Left ventricle myocardium inferior (tissue), 1 donor: ENCODE measurements around the gene CCSER2. TPM values are rescaled to one million over a fixed set of nuclear protein-coding genes. Genes with fewer than 3 reads are reported as not detected.

Source experiments
- DNase-seq: peaks from one replicate; pipeline ENCODE4 v3.0.0-alpha.2; 2020
- H3K27ac ChIP-seq: fragments of 200-600 bp; replicated peaks from 2 replicates; pipeline ENCODE4 v1.8.0; 2021
- H3K27me3 ChIP-seq: fragments of 200-600 bp; 2 replicates; pipeline ENCODE4 v1.8.0; 2021; ENCODE audit warnings: low read depth
- H3K36me3 ChIP-seq: fragments of 200-600 bp; 2 replicates; pipeline ENCODE4 v1.8.0; 2021
- H3K4me1 ChIP-seq: fragments of 200-600 bp; 2 replicates; pipeline ENCODE4 v1.8.0; 2021
- H3K4me3 ChIP-seq: fragments of 200-600 bp; 2 replicates; pipeline ENCODE4 v1.8.0; 2021; ENCODE audit warnings: mild to moderate bottlenecking, moderate library complexity
- H3K9me3 ChIP-seq: fragments of 200-600 bp; replicated peaks from 2 replicates; pipeline ENCODE4 v1.8.0; 2021
- intact Hi-C: fragments of 100-400 bp; cut with micrococcal nuclease; formaldehyde crosslinking; loops from one replicate; pipeline ENCODE4 v1.11.0; 2022
- total RNA-seq: library from RNA; stranded (reverse); fragmentation: NEBNext Ultra II Directional; extraction: Animal tissue kit (Norgen Biotek cat#: 25700); gene quantifications from one replicate; pipeline ENCODE4 v1.2.1, GENCODE V29; 2021
- TF ChIP-seq, protein P1 (sequence below): fragments of 200-600 bp; IDR thresholded peaks from 2 replicates; pipeline ENCODE4 v1.8.0; 2021; ENCODE audit warnings: antibody characterized with exemption, mild to moderate bottlenecking, borderline replicate concordance
- donor health status: DM: no; HTN: yes; CAD: no; lungs with severe emphysema.

CCSER2 gene
- total RNA-seq, 1 donor from 2014 or later: 175 TPM

DNA sequence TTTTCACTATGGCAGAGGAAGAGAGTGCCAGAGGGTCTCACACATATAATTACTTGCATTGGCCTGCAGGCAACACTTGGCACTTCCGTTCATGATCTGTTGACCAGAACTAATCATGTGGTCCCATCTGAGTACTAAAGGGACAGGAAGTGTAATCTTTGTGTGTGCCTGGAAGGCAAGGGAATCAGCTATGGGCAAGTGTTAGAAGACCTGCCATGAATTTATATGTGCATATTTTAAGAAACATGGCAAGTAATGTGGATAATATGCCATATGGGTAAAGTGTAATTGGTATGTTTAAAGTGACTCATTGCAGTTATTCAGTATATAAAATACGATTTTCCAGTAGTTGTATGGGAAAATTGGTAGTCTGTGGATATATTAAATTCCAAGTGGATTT lies 46.1 kb downstream of the CCSER2 start:
- H3K9me3 ChIP-seq: no peaks in the 10 kb centered on the region

DNA sequence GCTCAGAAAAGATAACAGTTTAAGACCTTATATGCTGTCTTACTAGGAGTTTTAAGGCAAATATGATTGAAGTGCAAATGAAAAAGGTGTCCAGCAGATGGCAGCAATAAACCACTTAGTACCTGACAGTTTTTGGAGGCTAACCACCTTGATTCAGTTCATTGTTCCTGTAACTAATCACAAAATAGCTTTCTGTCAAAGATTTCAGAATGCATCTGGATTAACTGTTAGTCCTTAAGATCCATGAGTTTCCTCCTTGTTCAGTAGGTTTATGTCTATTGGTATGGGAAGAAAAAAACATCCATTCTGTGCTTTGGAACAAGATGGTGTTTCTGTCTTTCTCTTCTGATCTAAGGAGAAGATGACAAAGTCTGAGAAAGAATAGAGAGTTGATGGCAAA lies 46.6 kb downstream of the CCSER2 start:
- Histone ChIP-seq H3K27ac (no peak overlapping the region), H3K9me3 (no peaks in the 10 kb centered on the region), H3K4me1 (no peaks in the 10 kb centered on the region), H3K4me3 (no peak overlapping the region), H3K27me3 (no peaks in the 10 kb centered on the region), H3K36me3 (peaks cover 32% of the 10 kb centered on the region)
- DNase-seq: no peak
- TF ChIP-seq, protein P1, sequence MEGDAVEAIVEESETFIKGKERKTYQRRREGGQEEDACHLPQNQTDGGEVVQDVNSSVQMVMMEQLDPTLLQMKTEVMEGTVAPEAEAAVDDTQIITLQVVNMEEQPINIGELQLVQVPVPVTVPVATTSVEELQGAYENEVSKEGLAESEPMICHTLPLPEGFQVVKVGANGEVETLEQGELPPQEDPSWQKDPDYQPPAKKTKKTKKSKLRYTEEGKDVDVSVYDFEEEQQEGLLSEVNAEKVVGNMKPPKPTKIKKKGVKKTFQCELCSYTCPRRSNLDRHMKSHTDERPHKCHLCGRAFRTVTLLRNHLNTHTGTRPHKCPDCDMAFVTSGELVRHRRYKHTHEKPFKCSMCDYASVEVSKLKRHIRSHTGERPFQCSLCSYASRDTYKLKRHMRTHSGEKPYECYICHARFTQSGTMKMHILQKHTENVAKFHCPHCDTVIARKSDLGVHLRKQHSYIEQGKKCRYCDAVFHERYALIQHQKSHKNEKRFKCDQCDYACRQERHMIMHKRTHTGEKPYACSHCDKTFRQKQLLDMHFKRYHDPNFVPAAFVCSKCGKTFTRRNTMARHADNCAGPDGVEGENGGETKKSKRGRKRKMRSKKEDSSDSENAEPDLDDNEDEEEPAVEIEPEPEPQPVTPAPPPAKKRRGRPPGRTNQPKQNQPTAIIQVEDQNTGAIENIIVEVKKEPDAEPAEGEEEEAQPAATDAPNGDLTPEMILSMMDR: peak; percentile 78
- intact Hi-C loops: loop anchor here (2.0 to 10.0 kb wide), 2 partner anchors 110 to 162 kb away; no protein-coding TSS in a partner anchor

More for the DNA sequence above, 46.1 kb downstream of the CCSER2 start:
- TF ChIP-seq, protein P1: no peak
- no peak overlapping the region for H3K27ac ChIP-seq
- H3K4me3 ChIP-seq: no peak overlapping the region
- intact Hi-C loops: loop anchor here (2.0 to 10.0 kb wide), 2 partner anchors 110 to 162 kb away; no protein-coding TSS in a partner anchor
- H3K4me1 ChIP-seq: no peaks in the 10 kb centered on the region
- DNase-seq: no peak
- H3K36me3 ChIP-seq: peaks cover 32% of the 10 kb centered on the region
- no peaks in the 10 kb centered on the region for H3K27me3 ChIP-seq

DNA sequence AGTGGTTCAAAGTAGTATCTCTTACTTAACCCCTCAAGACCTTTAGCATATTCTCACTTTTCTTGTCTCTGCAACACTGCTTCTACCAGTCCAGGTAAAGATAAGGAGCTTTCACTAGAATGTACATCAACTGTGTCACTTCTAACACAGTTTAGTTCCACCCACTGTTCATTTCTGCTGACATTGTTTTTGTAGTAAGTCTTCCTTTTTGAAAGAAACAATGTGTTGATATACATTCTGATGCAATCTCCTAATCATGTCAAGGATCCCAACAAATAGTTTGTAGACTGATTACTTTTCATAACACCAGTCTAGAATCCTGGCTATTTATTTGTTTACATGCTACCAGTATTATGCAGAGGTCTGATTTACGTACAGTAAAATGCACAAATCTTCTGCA lies 47.5 kb downstream of the CCSER2 start:
- TF ChIP-seq, protein P1: no peak
- no peaks in the 10 kb centered on the region for H3K27me3 ChIP-seq
- no peaks in the 10 kb centered on the region for H3K4me1 ChIP-seq
- no peak overlapping the region for H3K27ac ChIP-seq
- H3K9me3 ChIP-seq: no peaks in the 10 kb centered on the region
- H3K36me3 ChIP-seq: peaks cover 32% of the 10 kb centered on the region
- DNase-seq: no peak
- intact Hi-C loops: loop anchor here (2.0 to 10.0 kb wide), 2 partner anchors 111 to 161 kb away; no protein-coding TSS in a partner anchor
- H3K4me3 ChIP-seq: no peak overlapping the region

DNA sequence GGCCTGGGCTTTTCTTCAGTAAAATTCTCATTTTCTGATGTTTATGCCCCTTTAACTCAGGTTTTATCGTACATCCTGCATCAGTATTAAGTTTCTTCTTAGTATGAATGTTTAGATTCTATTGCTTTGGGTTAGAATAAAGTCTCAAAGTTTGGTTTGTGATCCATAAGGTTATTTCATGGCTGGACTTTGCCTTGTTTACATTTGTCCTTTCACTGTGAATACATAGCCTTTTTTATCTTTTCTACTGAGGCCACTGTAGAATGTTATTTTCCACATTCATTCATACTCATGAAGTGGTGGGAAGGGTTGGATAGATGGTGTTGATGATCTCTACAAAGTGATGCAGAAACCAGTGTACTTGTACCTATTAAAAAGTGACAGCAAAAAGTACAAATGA lies 59.8 kb downstream of the CCSER2 start:
- DNase-seq: no peak
- no peak overlapping the region for H3K4me3 ChIP-seq
- H3K27ac ChIP-seq: no peak overlapping the region
- intact Hi-C loops: no loop called here
- no peaks in the 10 kb centered on the region for H3K27me3 ChIP-seq
- H3K4me1 ChIP-seq: peaks cover 5% of the 10 kb centered on the region
- TF ChIP-seq, protein P1: no peak
- H3K9me3 ChIP-seq: no peaks in the 10 kb centered on the region
- peaks cover 7% of the 10 kb centered on the region for H3K36me3 ChIP-seq

DNA sequence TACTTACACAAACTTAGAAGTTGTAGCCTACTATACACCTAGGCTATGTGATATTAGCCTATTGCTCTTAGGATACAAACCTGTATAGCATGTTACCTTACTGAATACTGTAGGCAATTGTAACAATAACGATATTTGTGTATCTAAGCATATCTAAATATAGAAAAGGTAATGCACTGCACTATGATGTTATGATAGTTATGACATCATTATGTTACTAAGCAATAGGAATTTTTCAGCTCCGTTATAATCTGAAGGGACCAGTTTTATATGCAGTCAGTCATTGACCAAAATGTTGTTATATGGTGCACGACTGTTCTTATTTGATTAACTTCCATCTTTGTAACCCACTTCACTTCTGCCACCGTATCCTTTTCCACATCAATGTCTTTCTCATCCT lies 62.0 kb downstream of the CCSER2 start:
- Histone ChIP-seq H3K36me3 (peaks cover 7% of the 10 kb centered on the region), H3K27ac (no peak overlapping the region), H3K9me3 (peaks cover under 1% of the 10 kb centered on the region), H3K27me3 (no peaks in the 10 kb centered on the region), H3K4me1 (peaks cover 5% of the 10 kb centered on the region), H3K4me3 (no peak overlapping the region)
- TF ChIP-seq, protein P1: no peak
- intact Hi-C loops: no loop called here
- no peak for DNase-seq
